Tongue (tissue), 3 donors: Measurements from ENCODE around the gene TAMM41. TPM values are rescaled to one million over a fixed set of nuclear protein-coding genes. Genes with fewer than 3 reads are reported as not detected.
"Not testable (repeated sequence)": the region's sequence is repeated elsewhere in the genome, so short reads cannot be mapped to it uniquely, and the experiment has no call there.

Experiments used
- DNase-seq: peaks from one replicate; pipeline ENCODE4 v3.0.0-alpha.2; 2015
- small RNA-seq: library from RNA; depleted of rRNA; stranded (forward); fragments of <200 nt; gene quantifications from one replicate; pipeline ENCODE3, GENCODE V24; 2014; ENCODE audit warnings: low replicate concordance
- total RNA-seq: library from RNA; depleted of rRNA; stranded (reverse); fragments of >200 nt; gene quantifications from one replicate; pipeline ENCODE4 v1.2.3, GENCODE V29; 2014

The TAMM41 gene
- total RNA-seq, 1 donor from 2014 or later: 12.6 TPM

- DNase-seq: no peak
Measured at GRCh38 chr3:11764931-11765363, 81.7 kb downstream of the TAMM41 start.

GRCh38 chr3:11759996-11760395 is 86.7 kb downstream of the TAMM41 start:
- no peak for DNase-seq

- no peak for DNase-seq
Measured at GRCh38 chr3:11757929-11758328, 88.8 kb downstream of the TAMM41 start.

GRCh38 chr3:11757441-11757875 is 89.2 kb downstream of the TAMM41 start:
- DNase-seq: no peak

- no peak for DNase-seq
Measured at GRCh38 chr3:11755276-11755675, 91.4 kb downstream of the TAMM41 start.

- not testable (repeated sequence) for DNase-seq
Measured at GRCh38 chr3:11752254-11752653, 94.4 kb downstream of the TAMM41 start.

- not testable (repeated sequence) for DNase-seq
Measured at GRCh38 chr3:11748306-11748705, 98.4 kb downstream of the TAMM41 start.

Small RNA genes within 50 kb of the gene (small RNA-seq; reads per million reads assigned to genes)
- not detected for gene CYCSP12

Other genes with a start within 250 kb of the TAMM41 start
- gene VGLL4, start 203.0 kb downstream of the TAMM41 start, total RNA-seq: 75.6 TPM
- 0.62 TPM for gene SYN2, start 157.5 kb upstream of the TAMM41 start, total RNA-seq